ENCODE measurements around the gene GRID1. TPM values are rescaled to one million over a fixed set of nuclear protein-coding genes. Genes with fewer than 3 reads are reported as not detected.

The GRID1 gene
- total RNA-seq, 1 experiment from 2014 or later: 5.6 TPM

DNA sequence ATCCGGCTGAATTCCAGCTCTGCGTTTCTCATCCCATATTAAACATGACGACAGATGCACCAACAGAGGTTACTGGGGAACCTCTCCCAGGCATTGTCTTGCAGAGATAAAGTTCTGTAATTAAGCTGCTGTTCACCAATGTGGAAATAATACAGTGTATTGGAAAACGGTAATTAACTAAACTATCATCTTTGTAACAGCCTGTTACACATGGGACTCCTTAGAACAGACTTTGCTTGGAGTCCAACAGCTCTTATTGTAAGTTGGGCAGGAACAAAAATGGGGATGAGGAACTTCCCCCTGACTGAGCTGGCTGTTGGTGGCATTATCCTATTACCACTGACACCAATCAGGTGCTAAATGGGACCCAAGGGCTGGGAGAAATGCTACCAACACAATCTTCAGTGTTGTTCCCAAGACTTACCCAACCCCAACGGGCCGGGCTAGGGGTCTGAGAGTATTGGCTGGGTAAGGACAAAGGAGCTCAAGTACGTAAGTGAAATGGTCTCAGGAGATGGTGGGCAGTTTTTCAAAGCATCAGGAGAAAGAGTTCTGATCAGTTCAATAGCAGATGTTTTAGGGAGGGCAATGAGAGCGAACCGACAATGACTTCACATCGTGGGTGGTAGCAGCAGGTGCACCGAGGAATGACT, 759.4 kb downstream of the GRID1 start:
- no peaks in the 10 kb centered on the region for H3K9me2 ChIP-seq (ENCODE audit: insufficient read depth)
- H2AFZ ChIP-seq (ENCODE audit: low read depth, low read length, poor library complexity, severe bottlenecking): no peak overlapping the region
- no peak overlapping the region for H3K27ac ChIP-seq (ENCODE audit: low read depth, low read length)
- ChIA-PET POLR2A (no interaction called here), CTCF (no interaction called here), RAD21 (ENCODE audit: low non-redundant PET in 1 of 2, low total read pairs in 2 of 2, uncharacterized antibody in 2 of 2, unreplicated experiment in 2 of 2) (no interaction called here)
- no peak overlapping the region for H3K9ac ChIP-seq (ENCODE audit: low read length)
- no peaks in the 10 kb centered on the region for H3K9me3 ChIP-seq (ENCODE audit: control insufficient read depth in 1 of 2, insufficient read depth in 1 of 2, low read depth in 1 of 2, low read length in 2 of 2)
- no peak for TF ChIP-seq YY1 (IDR thresholded peaks at IDR 0.05; ENCODE audit: extremely low read depth, insufficient replicate concordance, low read depth, low read length)
- no peak for TF ChIP-seq FOSL1 (IDR thresholded peaks at IDR 0.05; ENCODE audit: low read depth)
- TF ChIP-seq, protein P1, sequence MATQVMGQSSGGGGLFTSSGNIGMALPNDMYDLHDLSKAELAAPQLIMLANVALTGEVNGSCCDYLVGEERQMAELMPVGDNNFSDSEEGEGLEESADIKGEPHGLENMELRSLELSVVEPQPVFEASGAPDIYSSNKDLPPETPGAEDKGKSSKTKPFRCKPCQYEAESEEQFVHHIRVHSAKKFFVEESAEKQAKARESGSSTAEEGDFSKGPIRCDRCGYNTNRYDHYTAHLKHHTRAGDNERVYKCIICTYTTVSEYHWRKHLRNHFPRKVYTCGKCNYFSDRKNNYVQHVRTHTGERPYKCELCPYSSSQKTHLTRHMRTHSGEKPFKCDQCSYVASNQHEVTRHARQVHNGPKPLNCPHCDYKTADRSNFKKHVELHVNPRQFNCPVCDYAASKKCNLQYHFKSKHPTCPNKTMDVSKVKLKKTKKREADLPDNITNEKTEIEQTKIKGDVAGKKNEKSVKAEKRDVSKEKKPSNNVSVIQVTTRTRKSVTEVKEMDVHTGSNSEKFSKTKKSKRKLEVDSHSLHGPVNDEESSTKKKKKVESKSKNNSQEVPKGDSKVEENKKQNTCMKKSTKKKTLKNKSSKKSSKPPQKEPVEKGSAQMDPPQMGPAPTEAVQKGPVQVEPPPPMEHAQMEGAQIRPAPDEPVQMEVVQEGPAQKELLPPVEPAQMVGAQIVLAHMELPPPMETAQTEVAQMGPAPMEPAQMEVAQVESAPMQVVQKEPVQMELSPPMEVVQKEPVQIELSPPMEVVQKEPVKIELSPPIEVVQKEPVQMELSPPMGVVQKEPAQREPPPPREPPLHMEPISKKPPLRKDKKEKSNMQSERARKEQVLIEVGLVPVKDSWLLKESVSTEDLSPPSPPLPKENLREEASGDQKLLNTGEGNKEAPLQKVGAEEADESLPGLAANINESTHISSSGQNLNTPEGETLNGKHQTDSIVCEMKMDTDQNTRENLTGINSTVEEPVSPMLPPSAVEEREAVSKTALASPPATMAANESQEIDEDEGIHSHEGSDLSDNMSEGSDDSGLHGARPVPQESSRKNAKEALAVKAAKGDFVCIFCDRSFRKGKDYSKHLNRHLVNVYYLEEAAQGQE (IDR thresholded peaks at IDR 0.05; ENCODE audit: low read depth): no peak
- TF ChIP-seq ELF1 (IDR thresholded peaks at IDR 0.05; ENCODE audit: borderline replicate concordance, low read depth): no peak
- TF ChIP-seq POLR2A (IDR thresholded peaks at IDR 0.05; ENCODE audit: borderline replicate concordance, extremely low read depth, insufficient read depth, insufficient read length): no peak
- H4K20me1 ChIP-seq (ENCODE audit: insufficient read depth): no peaks in the 10 kb centered on the region
- H3K27me3 ChIP-seq (ENCODE audit: insufficient read depth, low read length): peaks cover 5% of the 10 kb centered on the region
- no peak for ATAC-seq
- H3K4me1 ChIP-seq (ENCODE audit: control insufficient read depth in 1 of 2, insufficient read depth in 2 of 2, low read length in 2 of 2): no peaks in the 10 kb centered on the region
- no peaks in the 10 kb centered on the region for H3K79me2 ChIP-seq (ENCODE audit: insufficient read depth, low read length)
- no TSS peak for BruUV-seq (replicated peaks)
- DNase-seq (ENCODE audit: low read depth, low spot score): no peak
- intact Hi-C loops (cut with micrococcal nuclease): no loop called here
- H3K4me2 ChIP-seq (ENCODE audit: low read length): no peak overlapping the region
- H3K4me3 ChIP-seq (replicated peaks in 1 of 2; ENCODE audit: low read depth in 1 of 2, low read length in 2 of 2): no peak overlapping the region
- H3K36me3 ChIP-seq (ENCODE audit: control insufficient read depth in 1 of 2, insufficient read depth in 2 of 2, low read length in 2 of 2): no peaks in the 10 kb centered on the region

DNA sequence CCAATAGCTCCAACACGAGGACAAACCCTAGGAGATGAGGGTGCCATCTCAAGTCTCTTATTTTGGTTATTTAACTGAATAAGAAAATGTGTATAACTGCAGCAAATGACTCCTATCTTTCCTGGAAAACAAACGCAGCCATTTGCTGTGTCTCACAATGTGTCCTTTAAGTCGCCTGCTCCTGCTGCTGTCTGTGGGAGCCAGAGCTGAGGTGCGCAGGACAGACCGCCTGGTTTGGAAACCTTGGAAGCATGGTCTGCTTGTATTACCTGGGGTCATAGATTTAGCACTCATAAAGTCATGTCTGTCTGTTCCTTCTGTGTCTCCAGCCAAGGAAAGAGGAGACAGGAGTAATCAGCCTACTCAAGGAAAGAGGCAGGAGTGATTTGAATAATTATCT, 760.2 kb downstream of the GRID1 start:
- Histone ChIP-seq H3K9me2 (ENCODE audit: insufficient read depth) (no peaks in the 10 kb centered on the region), H3K9me3 (ENCODE audit: control insufficient read depth in 1 of 2, insufficient read depth in 1 of 2, low read depth in 1 of 2, low read length in 2 of 2) (no peaks in the 10 kb centered on the region), H3K4me1 (ENCODE audit: control insufficient read depth in 1 of 2, insufficient read depth in 2 of 2, low read length in 2 of 2) (no peaks in the 10 kb centered on the region), H2AFZ (ENCODE audit: low read depth, low read length, poor library complexity, severe bottlenecking) (no peak overlapping the region), H3K36me3 (ENCODE audit: control insufficient read depth in 1 of 2, insufficient read depth in 2 of 2, low read length in 2 of 2) (no peaks in the 10 kb centered on the region), H3K79me2 (ENCODE audit: insufficient read depth, low read length) (no peaks in the 10 kb centered on the region), H4K20me1 (ENCODE audit: insufficient read depth) (no peaks in the 10 kb centered on the region), H3K27ac (ENCODE audit: low read depth, low read length) (no peak overlapping the region), H3K27me3 (ENCODE audit: insufficient read depth, low read length) (peaks cover 5% of the 10 kb centered on the region), H3K4me3 (replicated peaks in 1 of 2; ENCODE audit: low read depth in 1 of 2, low read length in 2 of 2) (no peak overlapping the region), H3K4me2 (ENCODE audit: low read length) (no peak overlapping the region), H3K9ac (ENCODE audit: low read length) (no peak overlapping the region)
- RAD21 ChIA-PET (ENCODE audit: low non-redundant PET in 1 of 2, low total read pairs in 2 of 2, uncharacterized antibody in 2 of 2, unreplicated experiment in 2 of 2): no interaction called here
- CTCF ChIA-PET: no interaction called here
- intact Hi-C loops (cut with micrococcal nuclease): no loop called here
- DNase-seq (ENCODE audit: low read depth, low spot score) (no peak), ATAC-seq (no peak)
- TF ChIP-seq EGR1 (IDR thresholded peaks at IDR 0.05; ENCODE audit: low read depth): no peak
- no peak for TF ChIP-seq EZH2phosphoT487 (IDR thresholded peaks at IDR 0.05; ENCODE audit: borderline replicate concordance)
- no peak for TF ChIP-seq SIN3A (IDR thresholded peaks at IDR 0.05; ENCODE audit: low read depth)
- TF ChIP-seq MAX (IDR thresholded peaks at IDR 0.05): no peak
- no peak for TF ChIP-seq POLR2AphosphoS5 (IDR thresholded peaks at IDR 0.05; ENCODE audit: low read depth, low read length)
- no peak for TF ChIP-seq ZNF274 (IDR thresholded peaks at IDR 0.05; ENCODE audit: low read depth, low read length)
- no peak for TF ChIP-seq ZFX (IDR thresholded peaks at IDR 0.05)
- no TSS peak for BruUV-seq (replicated peaks)
- POLR2A ChIA-PET: no interaction called here

All from HCT116 (cell line).